ENCODE data around the gene STAT2. TPM values are rescaled to one million over a fixed set of nuclear protein-coding genes. Genes with fewer than 3 reads are reported as not detected.
A peak's percentile ranks its signal among the peaks of the same experiment; 100 is the strongest.

STAT2 gene
- total RNA-seq, 1 experiment from 2014 or later = 50.4 TPM

DNA sequence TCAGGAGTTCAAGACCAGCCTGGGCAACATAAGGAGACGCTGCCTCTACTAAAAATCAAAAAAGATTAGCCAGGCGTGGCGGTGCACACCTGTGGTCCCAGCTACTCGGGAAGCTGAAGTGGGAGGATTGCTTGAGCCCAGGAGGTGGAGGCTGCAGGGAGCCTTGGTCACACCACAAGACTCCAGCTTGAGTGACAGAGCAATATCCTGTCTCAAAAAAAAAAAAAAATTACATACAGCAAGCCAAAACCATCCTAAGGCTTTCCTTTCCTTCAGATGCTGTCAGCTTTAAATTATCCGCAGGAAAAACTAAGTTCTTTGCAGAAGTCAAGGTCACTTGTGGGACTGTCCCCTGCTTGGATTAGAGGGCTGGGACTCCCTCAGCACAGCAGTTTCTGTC is 61.1 kb downstream of the STAT2 start:
- H3K4me1 ChIP-seq (ENCODE audit: control insufficient read depth, insufficient read depth, low read length) = peaks cover 7% of the 10 kb centered on the region
- ChIA-PET CTCF (interaction anchor here (0.6 to 1.0 kb wide), 2 partner anchors 22 to 109 kb away, joined by 3 read pairs; partner anchors contain the start of gene SMARCC2), POLR2A (no interaction called here)
- in situ Hi-C loops (cut with HindIII; ENCODE audit: low pct_unique_long_range_greater_than_20kb, low sequenced_read_pairs) = no loop called here
- H3K9me3 ChIP-seq (ENCODE audit: control insufficient read depth, insufficient read depth, low read depth, low read length) = no peaks in the 10 kb centered on the region
- no peaks in the 10 kb centered on the region for H3K27me3 ChIP-seq (ENCODE audit: control insufficient read depth, insufficient read depth, low read length)
- no TSS peak for BruUV-seq (replicated peaks)
- ATAC-seq (no peak), DNase-seq (ENCODE audit: low read depth, low spot score) (no peak)
- TF ChIP-seq CTCF (IDR thresholded peaks at IDR 0.05) (no peak), TCF7L2 (IDR thresholded peaks at IDR 0.05; ENCODE audit: low read depth, low read length) (no peak), SIN3A (IDR thresholded peaks at IDR 0.05; ENCODE audit: borderline replicate concordance, insufficient read depth, low read depth, low read length) (no peak), POLR2AphosphoS5 (IDR thresholded peaks at IDR 0.05; ENCODE audit: low read depth, low read length) (no peak)
- TF ChIP-seq, protein P1, sequence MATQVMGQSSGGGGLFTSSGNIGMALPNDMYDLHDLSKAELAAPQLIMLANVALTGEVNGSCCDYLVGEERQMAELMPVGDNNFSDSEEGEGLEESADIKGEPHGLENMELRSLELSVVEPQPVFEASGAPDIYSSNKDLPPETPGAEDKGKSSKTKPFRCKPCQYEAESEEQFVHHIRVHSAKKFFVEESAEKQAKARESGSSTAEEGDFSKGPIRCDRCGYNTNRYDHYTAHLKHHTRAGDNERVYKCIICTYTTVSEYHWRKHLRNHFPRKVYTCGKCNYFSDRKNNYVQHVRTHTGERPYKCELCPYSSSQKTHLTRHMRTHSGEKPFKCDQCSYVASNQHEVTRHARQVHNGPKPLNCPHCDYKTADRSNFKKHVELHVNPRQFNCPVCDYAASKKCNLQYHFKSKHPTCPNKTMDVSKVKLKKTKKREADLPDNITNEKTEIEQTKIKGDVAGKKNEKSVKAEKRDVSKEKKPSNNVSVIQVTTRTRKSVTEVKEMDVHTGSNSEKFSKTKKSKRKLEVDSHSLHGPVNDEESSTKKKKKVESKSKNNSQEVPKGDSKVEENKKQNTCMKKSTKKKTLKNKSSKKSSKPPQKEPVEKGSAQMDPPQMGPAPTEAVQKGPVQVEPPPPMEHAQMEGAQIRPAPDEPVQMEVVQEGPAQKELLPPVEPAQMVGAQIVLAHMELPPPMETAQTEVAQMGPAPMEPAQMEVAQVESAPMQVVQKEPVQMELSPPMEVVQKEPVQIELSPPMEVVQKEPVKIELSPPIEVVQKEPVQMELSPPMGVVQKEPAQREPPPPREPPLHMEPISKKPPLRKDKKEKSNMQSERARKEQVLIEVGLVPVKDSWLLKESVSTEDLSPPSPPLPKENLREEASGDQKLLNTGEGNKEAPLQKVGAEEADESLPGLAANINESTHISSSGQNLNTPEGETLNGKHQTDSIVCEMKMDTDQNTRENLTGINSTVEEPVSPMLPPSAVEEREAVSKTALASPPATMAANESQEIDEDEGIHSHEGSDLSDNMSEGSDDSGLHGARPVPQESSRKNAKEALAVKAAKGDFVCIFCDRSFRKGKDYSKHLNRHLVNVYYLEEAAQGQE (IDR thresholded peaks at IDR 0.05; ENCODE audit: insufficient read depth in 1 of 2, low read depth in 2 of 2, low read length in 1 of 2) = no peak
- intact Hi-C loops (cut with micrococcal nuclease; ENCODE audit: unreplicated experiment) = no loop called here
- H3K36me3 ChIP-seq (ENCODE audit: control insufficient read depth, insufficient read depth, low read length) = peaks cover 6% of the 10 kb centered on the region
- H3K4me3 ChIP-seq (ENCODE audit: low read depth in 2 of 2, low read length in 2 of 2) = peak overlapping the region; percentile 64 to 92
- peak overlapping the region; percentile 98 for H3K27ac ChIP-seq (ENCODE audit: low read length)

GRCh38 chr12:56297400-56297799 is 62.5 kb downstream of the STAT2 start:
- intact Hi-C loops (cut with micrococcal nuclease; ENCODE audit: unreplicated experiment) = no loop called here
- POLR2A ChIA-PET = no interaction called here

More at GRCh38 chr12:56297400-56297799, 62.5 kb downstream of the STAT2 start:
- TF ChIP-seq CTCF (IDR thresholded peaks at IDR 0.05) (no peak), POLR2AphosphoS5 (IDR thresholded peaks at IDR 0.05; ENCODE audit: low read depth, low read length) (no peak), SIN3A (IDR thresholded peaks at IDR 0.05; ENCODE audit: borderline replicate concordance, insufficient read depth, low read depth, low read length) (no peak), TCF7L2 (IDR thresholded peaks at IDR 0.05; ENCODE audit: low read depth, low read length) (no peak)
- TF ChIP-seq, protein P1 (IDR thresholded peaks at IDR 0.05; ENCODE audit: insufficient read depth in 1 of 2, low read depth in 2 of 2, low read length in 1 of 2) = no peak
- CTCF ChIA-PET = interaction anchor here (0.8 kb wide), 1 partner anchor 11 kb away, joined by 3 read pairs; no protein-coding TSS in a partner anchor
- Histone ChIP-seq H3K36me3 (ENCODE audit: control insufficient read depth, insufficient read depth, low read length) (peaks cover 8% of the 10 kb centered on the region), H3K4me1 (ENCODE audit: control insufficient read depth, insufficient read depth, low read length) (peaks cover 7% of the 10 kb centered on the region), H3K27me3 (ENCODE audit: control insufficient read depth, insufficient read depth, low read length) (no peaks in the 10 kb centered on the region), H3K9me3 (ENCODE audit: control insufficient read depth, insufficient read depth, low read depth, low read length) (no peaks in the 10 kb centered on the region), H3K27ac (ENCODE audit: low read length) (no peak overlapping the region), H3K4me3 (ENCODE audit: low read depth in 2 of 2, low read length in 2 of 2) (no peak overlapping the region)
- in situ Hi-C loops (cut with HindIII; ENCODE audit: low pct_unique_long_range_greater_than_20kb, low sequenced_read_pairs) = no loop called here
- DNase-seq (ENCODE audit: low read depth, low spot score) (no peak), ATAC-seq (no peak)
- BruUV-seq (replicated peaks) = no TSS peak
